Astrocyte of the cerebellum (primary cell): ENCODE results near the gene KRT23.

ENCODE experiments used
- DNase-seq: peaks from one replicate; pipeline ENCODE4 v3.0.0-alpha.2; 2011; ENCODE audit warnings: low read depth
- H3K4me3 ChIP-seq: 2 replicates; pipeline ENCODE4 v1.5.1; 2011; ENCODE audit warnings: mild to moderate bottlenecking, low read depth, low read length, moderate library complexity
- CTCF ChIP-seq: IDR thresholded peaks from 2 replicates; pipeline ENCODE4 v1.5.1; 2012; ENCODE audit warnings: low read length, low read depth, moderate library complexity, mild to moderate bottlenecking; ENCODE audit errors: missing control alignments
- in situ Hi-C: cut with HindIII; loops from 2 replicates; pipeline ENCODE4 v1.10.0; 2017; ENCODE audit warnings: low sequenced_read_pairs

KRT23 gene

GRCh38 chr17:40975516-40975915 lies 38.1 kb upstream of the KRT23 start:
- TF ChIP-seq CTCF: no peak
- no peak for DNase-seq
- H3K4me3 ChIP-seq: no peak overlapping the region
- in situ Hi-C loops: no loop called here

GRCh38 chr17:40974366-40974765 lies 36.9 kb upstream of the KRT23 start:
- no peak for DNase-seq
- in situ Hi-C loops: no loop called here
- TF ChIP-seq CTCF: no peak

GRCh38 chr17:40967582-40967981 lies 30.1 kb upstream of the KRT23 start:
- no peak overlapping the region for H3K4me3 ChIP-seq
- in situ Hi-C loops: no loop called here
- DNase-seq: no peak
- no peak for TF ChIP-seq CTCF

More at GRCh38 chr17:40974366-40974765, 36.9 kb upstream of the KRT23 start:
- no peak overlapping the region for H3K4me3 ChIP-seq

- no peak within 1 kb of the TSS for H3K4me3 ChIP-seq
- TF ChIP-seq CTCF: no peak
- in situ Hi-C loops: no loop called here
- no peak for DNase-seq
Measured at GRCh38 chr17:40966848-40967247, 29.4 kb upstream of the KRT23 start, which contains the start of gene KRT39. TSS of gene KRT39 (minus strand) at chr17:40966948. CDS start at chr17:40966856, 92 bp downstream.

- H3K4me3 ChIP-seq: no peak overlapping the region
- no peak for DNase-seq
- in situ Hi-C loops: no loop called here
- peak; percentile 69 for TF ChIP-seq CTCF
Measured at GRCh38 chr17:40963838-40964237, 26.4 kb upstream of the KRT23 start.

- TF ChIP-seq CTCF: no peak
- DNase-seq: no peak
- no peak overlapping the region for H3K4me3 ChIP-seq
- in situ Hi-C loops: no loop called here
Measured at GRCh38 chr17:40962059-40962561, 24.7 kb upstream of the KRT23 start.
